HG03196 (cell line): ENCODE measurements around the gene PLEKHD1.
"Not testable (repeated sequence)": the region's sequence is repeated elsewhere in the genome, so short reads cannot be mapped to it uniquely, and the experiment has no call there.

ENCODE experiments used
- ATAC-seq: cut with Tn5 transposase; IDR thresholded peaks from one replicate; pipeline ENCODE4 v1.9.1; 2021; ENCODE audit not compliant: unreplicated experiment

The PLEKHD1 gene

DNA sequence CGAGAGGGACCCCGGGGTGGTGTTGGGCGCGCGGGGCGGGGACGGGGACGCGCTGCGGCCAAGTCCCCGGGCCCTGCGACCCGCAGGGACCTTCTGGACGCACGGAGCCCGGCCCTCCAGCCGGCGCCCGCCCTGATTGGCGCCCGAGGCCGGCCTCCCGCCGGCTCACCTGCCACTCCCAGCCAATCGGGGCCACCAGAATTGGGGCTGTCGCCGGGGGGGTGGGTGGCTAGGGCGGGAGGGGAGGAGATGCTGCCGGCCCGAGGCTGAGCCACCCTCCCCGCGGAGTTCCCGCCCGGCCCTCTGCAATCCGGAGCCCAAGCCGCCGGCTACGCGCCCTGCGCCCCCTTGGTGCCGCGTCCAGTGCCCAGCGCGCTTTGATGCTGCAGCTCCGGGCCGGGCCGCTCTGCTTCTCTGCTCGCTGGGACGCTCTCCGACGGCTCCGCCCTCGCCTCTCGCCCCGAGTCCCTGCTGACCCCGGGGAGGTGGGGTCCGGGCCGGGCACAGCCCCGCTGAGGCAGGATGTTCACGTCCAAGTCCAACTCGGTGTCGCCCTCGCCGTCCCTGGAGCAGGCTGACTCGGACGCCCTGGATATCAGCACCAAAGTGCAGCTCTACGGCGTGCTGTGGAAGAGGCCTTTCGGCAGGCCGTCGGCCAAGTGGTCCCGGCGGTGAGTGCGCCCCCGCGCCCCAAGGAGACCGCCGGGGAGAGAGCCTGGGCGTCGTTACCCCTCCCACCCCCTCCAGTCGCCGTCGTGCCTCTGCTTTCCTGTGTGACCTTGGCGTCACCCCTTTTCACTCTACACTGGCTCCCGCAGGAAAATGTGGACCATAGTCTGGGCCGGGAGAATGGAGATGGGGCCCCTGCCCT is at the start of gene PLEKHD1:
Gene PLEKHD1 (plus strand): TSS at position 285 of the 871 bp plus-strand sequence. CDS start 238 bp downstream, at position 523.
- no peak for ATAC-seq

DNA sequence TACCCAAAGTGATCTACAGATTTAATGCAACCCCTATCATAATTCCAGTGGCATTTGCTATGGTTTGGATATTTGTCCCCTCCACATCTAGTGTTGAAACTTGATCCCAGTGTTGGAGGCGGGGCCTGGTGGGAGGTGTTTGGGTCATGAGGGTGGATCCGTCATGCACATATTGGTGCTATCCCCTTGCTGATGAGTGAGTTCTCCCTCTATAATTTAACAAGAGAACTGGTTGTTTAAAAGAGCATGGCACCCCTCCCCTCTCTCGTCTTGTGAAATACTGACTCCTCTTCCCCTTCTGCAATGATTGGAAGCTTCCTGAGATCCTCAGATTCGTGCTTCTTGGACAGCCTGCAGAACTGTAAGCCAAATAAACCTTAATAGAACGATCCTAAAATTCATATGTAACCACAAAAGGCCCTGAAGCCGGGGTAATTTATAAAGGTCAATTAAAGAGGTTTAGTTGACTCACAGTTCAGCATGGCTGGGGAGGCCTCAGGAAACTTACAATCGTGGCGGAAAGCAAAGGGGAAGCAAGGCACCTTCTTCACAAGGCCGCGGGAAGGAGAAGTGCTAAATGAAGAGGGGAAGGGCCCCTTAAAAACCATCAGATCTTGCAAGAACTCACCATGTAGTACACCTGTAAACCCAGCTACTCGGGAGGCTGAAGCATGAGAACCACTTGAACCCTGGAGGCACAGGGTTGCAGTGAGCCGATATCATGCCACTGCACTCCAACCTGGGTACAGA is 44.8 kb upstream of the PLEKHD1 start:
- ATAC-seq, result no peak

DNA sequence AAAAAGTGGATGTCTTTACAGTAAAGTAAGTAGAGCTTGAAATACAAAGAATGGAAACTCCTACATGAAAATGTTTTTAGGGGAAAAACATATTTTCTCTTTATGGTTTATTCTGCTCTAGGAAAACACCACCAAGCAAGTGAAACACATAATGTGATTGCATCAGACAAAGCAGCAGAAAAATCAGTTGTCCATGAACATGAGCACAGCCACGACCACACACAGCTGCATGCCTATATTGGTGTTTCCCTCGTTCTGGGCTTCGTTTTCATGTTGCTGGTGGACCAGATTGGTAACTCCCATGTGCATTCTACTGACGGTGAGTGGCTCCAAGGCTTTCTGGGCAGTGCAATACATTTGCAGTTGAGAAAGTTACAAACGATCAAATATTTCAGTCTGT is 42.6 kb upstream of the PLEKHD1 start:
- ATAC-seq, result peak; percentile 66

DNA sequence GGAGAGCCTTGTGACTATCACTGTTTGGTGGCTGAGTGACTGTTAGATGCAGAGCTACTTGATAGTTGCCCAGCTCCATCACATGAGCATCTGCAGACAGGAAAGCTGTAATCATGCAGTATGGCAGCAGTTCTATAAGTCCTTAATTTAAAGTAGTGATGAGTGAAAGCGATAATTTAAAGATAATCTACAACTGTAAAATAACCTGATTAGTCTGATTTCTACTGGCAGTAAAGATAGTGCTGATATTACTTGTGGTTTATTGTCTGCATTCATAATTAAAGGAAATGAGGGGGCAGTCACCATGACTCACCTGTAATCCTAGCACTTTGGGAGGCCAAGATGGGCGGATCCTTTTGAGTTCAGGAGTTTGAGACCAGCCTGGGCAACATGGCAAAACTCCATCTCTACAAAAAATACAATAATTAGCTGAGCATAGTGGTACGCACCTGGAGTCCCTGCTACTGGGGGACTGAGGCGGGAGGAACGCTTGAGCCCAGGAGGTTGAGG is 41.2 kb upstream of the PLEKHD1 start:
- no peak for ATAC-seq

DNA sequence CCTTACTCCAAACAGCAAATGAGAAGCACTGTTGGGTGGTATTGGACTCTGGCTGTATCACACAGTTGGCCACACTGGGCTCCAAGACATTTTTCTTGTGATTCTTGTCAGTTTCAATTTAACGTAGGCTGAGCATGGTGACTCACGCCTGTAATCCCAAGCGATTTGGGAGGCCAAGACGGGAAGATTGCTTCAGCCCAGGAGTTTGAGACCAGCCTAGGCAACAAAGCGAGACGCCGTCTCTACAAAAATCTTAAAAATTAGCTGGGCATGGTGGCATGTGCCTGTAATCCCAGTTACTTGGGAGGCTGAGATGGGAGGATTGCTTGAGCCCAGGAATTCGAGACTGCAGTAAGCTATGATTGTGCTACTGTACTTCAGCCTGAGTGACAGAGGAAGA is 35.3 kb upstream of the PLEKHD1 start:
- no peak for ATAC-seq

DNA sequence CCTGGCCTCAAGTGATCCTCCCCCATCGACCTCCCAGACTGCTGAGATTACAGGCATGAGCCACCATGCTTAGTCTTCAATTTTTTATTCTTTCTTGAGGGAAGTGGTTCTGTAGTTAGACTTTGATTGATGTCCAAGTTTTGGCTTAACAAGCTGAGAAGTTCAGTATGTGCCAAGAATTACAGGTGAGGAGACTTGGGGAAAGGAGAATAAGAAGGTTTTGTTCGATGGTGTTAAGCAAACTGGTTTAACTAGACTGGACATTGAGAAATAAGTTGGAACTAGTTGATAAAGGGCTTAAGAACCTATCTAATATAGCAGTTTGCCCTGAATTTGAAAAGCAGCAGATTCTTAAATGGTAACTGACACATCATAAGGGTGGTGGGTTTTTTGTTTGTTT is 32.6 kb upstream of the PLEKHD1 start:
- no peak for ATAC-seq

DNA sequence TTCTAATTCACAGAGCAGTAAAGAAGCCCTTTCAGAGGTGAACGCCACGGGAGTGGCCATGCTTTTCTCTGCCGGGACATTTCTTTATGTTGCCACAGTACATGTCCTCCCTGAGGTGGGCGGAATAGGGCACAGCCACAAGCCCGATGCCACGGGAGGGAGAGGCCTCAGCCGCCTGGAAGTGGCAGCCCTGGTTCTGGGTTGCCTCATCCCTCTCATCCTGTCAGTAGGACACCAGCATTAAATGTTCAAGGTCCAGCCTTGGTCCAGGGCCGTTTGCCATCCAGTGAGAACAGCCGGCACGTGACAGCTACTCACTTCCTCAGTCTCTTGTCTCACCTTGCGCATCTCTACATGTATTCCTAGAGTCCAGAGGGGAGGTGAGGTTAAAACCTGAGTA is 26.2 kb upstream of the PLEKHD1 start:
- ATAC-seq, result no peak

DNA sequence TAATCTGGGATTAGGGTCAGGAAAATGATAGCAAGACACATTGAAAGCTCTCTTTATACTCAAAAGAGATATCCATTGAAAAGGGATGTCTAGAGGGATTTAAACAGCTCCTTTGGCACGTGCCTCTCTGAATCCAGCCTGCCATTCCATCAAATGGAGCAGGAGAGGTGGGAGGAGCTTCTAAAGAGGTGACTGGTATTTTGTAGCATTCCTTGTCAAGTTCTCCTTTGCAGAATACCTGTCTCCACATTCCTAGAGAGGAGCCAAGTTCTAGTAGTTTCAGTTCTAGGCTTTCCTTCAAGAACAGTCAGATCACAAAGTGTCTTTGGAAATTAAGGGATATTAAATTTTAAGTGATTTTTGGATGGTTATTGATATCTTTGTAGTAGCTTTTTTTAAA is 25.4 kb upstream of the PLEKHD1 start:
- no peak for ATAC-seq

DNA sequence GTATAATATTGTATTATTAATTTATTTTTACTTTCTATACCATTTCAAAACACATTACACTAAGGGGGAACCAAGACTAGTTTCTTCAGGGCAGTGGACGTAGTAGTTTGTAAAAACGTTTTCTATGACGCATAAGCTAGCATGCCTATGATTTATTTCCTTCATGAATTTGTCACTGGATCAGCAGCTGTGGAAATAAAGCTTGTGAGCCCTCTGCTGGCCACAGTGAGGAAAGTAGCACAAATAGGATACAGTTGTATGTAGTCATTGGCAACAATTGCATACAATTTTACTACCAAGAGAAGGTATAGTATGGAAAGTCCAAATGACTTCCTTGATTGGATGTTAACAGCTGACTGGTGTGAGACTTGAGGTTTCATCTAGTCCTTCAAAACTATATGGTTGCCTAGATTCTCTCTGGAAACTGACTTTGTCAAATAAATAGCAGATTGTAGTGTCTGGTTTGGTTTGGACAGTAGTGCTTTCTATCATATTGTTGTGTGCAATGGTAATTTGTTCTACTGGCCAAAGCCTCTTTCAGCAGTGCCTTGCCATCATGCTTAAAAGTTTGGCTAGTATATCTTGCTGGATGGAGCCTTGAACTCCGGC is 24.3 kb upstream of the PLEKHD1 start:
- no peak for ATAC-seq

DNA sequence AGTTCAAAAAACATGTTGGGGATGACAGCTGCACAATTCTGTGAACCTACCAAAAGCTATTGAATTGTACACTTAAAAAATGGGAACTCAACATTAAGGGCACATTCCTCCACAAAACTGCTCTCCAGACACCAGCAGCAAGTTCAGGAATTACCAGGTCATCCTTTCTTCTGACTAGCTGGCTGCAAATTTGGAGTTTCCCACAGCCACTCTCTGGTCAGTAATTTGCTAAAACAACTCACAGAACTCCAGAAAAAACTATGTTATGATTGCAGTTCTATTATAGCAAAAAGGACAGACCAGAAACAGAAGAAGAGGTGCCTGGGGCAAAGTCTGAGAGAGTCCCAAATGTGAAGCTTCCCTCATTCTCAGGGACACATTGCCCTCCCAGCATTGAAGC is 20.1 kb upstream of the PLEKHD1 start:
- no peak for ATAC-seq

DNA sequence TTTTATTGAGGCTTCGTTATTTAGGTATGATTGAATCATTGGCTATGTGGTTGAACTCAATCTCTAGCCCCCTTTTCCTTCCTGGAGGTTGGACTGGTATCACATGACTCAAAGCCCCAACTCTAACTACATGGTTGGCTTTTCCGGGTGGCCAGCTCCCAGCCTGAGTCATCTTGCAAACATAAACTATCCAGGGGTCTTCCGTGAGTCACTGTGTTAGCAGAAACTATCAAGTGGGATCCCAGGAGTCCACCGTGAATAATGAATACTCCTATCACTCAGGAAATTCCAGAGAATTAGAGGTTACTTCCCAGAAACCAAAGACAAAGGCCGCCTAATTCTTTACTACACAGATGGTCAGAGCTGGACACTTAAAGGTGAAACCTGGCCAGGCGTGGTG is 19.7 kb upstream of the PLEKHD1 start:
- ATAC-seq, result no peak

DNA sequence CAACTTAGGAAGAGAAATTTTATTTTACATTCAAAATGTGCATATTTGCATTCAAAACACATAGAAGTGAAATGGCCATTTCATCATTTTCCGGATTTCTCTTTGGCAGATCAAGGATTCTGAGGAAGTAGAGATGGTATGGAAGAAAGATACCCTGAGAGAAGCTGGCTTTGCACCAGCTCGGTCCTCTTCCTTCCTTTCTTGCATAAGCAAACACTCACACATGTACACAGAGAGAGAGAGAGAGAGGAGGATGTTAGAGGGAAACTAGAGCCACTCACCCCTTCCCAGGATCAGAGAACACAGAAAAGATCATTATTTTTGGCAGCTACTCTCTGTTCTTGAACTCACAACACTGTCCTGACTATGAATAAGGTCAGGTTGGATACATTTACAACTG is 15.6 kb upstream of the PLEKHD1 start:
- ATAC-seq, result no peak

DNA sequence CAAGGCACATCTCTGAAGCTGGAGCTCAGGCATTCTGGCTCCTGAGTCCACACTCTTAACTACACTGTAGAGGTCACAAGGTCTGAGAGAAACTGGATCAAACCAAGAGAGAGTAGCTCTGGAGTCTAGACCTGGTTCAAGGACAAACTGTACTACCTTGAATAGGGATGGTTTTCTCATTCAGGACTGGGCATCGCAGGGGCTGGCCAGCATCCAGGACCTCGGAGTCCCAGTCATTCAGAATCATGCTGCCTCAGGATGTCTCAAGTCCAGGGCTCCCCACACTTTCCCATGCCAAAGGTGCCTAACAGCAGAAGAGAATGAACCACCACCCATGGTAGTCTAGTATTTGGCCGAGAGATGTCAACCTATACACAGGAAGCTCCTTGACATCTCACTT is 13.1 kb upstream of the PLEKHD1 start:
- no peak for ATAC-seq

DNA sequence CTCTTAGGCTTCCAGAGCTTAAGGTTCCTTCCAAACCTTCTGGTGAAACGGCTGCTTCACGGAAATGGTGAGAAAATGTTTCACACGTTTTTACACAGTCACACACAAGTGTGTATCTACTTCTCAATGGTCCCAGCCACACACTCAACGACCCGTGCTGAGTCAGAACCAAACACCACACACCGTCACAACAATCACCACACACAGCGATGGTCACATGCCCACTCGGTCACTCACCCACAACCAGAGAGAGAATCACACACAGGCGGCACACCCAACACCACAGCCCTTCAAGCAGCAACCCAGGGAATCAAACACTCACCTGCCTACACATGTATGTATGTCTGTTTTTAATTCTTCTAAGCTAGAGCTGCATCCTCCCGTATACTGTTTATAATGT is 12.6 kb upstream of the PLEKHD1 start:
- no peak for ATAC-seq

DNA sequence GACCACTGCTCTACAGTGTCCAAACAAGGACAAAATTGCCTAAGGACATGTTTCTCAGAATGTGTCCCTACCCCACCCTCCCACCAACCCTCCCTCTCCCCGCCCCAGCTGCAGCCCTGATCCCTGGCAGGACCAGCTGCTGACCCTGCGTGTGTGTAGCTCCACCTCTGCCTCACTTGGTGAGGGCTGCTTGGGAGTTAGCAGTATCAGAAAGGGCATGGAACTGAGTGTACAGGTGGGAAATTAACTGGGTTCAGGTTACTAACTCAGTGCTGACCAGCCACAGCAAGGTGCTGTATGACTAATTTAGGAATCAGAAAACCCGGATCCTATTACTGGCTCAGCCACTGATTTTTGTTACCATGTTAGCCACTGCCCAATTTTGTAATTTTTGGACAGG is 11.3 kb upstream of the PLEKHD1 start:
- no peak for ATAC-seq

DNA sequence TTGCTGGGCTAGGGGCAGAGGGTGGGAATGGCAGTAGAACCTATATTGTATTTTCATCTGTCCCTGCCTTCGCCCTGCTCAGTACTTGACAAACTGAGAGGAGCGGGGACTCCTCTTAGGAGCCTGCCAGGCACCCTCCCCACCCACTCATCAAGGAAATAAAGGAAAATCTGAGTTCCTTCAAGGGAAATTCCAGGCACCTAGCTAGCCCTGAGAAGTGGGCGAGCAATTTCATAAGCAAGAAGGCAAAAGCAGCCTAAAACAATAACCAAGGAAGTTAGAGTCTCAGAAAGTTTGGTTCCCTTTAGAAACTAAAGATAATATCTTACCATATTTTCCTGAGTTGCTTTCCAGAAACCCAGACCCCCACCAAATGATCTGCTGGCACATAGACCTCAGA is 10.6 kb upstream of the PLEKHD1 start:
- ATAC-seq, result no peak

DNA sequence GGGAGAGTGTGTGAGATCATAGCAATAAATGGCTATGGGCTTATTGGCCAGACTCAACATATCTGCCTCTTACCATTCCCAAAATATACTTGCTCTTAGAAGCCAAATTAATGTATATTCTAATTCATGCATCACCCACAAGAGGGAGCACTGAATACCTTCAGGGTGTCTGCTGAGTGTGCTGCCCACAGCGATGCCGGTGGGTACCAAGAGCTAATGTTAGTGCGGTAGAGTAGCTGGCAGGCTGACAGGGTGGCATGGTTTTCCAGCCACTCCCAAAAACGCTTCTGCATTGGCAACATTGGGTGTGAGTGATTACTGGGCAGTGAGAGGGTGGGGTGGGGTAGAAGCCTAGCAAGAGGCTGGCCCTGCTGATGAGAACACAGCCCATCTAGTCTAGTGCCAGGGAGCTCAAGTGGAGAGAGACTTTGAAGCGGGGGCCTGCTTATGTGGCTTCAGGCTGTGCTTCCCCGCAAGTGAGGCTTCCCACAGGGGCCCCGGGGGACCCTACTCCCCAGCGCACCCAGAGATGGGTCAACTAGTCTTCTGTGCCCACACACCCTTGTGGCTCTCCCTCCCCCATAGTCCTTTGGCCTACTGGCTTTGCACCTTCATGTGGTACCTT is 9.2 kb upstream of the PLEKHD1 start:
- no peak for ATAC-seq

DNA sequence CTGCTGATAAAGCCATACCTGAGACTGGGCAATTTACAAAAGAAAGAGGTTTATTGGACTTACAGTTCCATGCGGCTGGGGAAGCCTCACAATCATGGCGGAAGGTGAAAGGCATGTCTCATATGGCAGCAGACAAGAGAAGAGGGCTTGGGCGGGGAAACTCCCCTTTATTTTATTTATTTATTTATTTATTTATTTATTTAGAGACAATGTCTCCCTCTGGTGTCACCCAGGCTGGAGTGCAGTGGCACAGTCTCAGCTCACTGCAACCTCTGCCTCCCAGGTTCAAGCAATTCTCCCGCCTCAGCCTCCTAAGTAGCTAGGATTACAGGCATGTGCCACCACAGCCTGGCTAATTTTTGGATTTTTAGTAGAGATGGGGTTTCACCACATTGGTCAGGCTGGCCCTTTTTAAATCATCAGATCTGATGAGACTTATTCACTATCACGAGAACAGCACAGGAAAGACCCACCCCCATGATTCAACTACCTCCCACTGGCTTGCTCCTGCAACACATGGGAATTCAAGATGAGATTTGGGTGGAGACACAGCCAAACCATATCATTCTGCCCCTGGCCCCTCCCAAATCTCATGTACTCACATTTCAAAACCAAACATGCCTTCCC is 7.6 kb upstream of the PLEKHD1 start:
- ATAC-seq, result not testable (repeated sequence)

DNA sequence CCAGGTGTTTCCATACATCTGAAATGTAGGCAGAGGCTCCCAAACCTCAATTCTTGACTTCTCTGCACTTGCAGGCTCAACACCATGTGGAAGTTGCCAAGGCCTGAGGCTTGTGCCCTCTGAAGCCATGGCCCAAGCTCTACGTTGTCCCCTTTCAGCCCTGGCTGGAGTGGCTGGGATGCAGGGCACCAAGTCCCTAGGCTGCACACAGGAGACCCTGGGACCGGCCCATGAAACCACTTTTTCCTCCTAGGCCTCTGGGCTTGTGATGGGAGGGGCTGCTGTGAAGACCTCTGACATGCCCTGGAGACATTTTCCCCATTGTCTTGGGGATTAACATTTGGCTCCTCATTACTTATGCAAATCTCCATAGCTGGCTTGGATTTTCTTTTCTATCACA is 6.5 kb upstream of the PLEKHD1 start:
- ATAC-seq, result not testable (repeated sequence)

DNA sequence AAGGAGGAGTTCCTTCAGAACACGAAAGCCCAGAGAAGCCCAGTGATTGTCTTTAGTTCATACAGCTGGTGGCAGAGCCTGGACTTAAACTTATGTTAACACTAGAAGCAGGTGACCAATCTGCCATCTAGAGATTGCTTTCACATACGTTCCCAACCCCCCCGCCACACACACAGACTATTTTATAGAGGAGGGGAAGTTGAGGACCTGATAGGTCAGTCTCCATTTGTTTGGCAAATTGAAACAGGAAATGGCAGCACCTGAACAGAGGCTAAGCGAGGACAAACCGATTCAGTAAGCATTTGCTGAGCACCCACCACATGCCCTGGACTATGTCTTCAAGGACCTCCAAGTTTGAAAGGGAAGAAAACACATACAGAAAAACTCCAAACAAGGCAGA is 4.8 kb upstream of the PLEKHD1 start:
- ATAC-seq, result no peak

DNA sequence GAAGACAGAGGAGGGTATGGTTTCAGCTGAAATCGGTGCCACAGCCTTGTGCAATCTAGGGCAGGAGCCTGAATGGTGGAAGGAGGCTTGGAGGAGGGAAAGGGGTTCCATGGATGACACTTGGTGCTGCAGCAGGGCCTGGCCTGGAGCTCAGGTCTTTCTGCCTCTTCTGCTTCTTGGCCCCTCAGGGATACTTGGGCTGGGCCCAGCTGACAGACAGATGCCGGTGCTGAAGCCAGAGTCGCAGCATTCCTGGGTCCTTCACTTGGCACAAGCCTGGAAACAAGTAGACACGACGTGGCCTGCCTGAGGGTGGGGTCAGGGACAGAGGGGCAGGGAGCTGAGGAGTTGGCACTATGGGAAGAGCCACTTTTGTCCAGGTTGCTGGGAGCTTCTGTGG is 4.4 kb upstream of the PLEKHD1 start:
- ATAC-seq, result no peak
